ENCODE data around the gene DCP1B.

DCP1B gene

DNA sequence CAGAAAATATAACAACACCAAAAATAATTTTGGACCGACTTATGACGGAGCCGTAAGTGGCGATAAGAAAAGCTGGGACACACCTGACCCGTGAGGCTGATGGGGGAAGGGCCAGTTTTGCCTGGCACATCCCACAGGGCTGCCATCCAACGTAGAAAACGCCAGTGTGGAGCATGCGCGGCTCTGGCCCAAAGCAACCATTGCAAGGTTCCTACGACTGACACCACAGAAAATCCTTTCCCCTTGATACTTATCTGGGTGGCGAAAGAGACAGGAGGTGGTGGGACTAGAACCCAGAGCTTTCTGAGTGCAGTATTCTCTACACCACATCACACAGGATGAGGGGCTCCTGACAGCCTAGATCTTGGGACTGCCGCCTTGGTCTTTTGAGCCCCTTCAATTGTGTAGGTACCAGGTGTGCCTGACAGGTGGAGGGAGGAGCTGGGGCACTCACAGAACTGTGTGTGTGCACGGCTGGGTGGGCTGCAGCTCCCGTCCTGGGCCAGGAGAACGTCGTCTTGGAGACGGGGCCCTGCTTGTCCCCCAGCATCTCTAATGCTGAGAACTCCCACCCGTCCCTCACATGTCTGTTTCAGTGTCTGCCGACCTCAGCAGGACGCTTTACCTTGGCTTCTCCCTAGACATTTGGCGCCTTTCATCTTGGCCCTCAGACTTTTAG, 68.4 kb downstream of the DCP1B start:
- no peak for DNase-seq (ENCODE audit: low read depth in 1 of 2, low spot score in 1 of 2)

DNA sequence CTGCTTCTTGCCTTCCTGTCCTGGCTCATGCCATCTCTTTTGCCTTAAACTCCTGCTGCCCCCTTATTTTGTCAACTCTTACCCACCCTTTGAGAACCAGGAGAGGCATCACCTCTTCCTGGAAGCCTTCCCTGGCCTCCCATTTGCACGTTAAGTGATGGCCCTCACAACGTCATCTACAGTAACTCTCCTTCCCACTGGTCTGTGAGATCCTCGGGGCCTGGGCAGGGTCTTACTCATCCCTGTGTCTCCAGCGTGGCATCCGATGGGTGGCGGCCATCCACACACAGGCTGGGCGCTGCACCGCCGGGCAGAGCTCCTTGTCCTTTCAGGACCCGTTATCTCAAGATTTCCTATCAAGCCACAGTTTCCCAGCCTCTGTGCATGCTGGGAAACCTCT, 69.0 kb downstream of the DCP1B start:
- no peak for DNase-seq (ENCODE audit: low read depth in 1 of 2, low spot score in 1 of 2)

DNA sequence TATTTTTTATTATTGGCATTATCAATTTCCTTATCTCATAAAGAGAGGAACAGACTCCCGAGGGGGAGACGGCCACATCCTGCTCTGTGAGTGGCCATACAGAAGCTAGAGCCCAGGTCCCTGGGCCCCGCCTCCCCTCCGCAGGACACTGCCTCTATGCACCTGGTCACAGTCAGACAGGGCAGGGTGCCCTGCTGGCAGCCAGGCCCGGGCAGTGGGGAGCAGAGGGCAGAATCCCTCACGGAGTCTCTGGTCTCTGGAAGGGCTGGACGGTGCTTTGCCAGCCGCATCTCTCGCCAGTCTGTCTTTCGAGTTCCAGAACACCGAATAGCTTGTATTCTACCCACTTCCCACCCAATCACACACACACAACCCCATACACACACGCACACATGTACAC, 69.4 kb downstream of the DCP1B start:
- no peak for DNase-seq (ENCODE audit: low read depth in 1 of 2, low spot score in 1 of 2)

DNA sequence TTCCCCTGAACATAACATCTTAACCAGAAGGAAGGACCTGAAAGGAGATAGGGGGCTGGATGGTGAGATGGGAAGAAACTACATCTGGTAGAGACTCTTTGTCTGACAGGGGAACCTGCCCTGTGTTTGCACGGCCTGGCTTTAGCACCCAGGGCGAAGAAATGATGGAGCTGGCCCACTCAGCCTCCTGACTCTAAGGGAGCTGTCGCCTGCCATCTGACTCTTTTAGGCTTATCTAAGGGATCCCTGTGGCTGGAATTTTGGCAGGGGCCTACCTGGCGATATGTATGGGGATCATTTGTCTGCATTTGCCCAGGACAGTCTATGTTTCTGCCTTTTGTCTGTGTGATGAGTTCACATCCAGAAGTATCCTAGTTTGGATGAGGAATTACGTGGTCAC, 70.2 kb downstream of the DCP1B start:
- DNase-seq (ENCODE audit: low read depth in 1 of 2, low spot score in 1 of 2): no peak

GRCh38 chr12:1933342-1934051, 70.8 kb downstream of the DCP1B start:
- no peak for DNase-seq (ENCODE audit: low read depth in 1 of 2, low spot score in 1 of 2)

DNA sequence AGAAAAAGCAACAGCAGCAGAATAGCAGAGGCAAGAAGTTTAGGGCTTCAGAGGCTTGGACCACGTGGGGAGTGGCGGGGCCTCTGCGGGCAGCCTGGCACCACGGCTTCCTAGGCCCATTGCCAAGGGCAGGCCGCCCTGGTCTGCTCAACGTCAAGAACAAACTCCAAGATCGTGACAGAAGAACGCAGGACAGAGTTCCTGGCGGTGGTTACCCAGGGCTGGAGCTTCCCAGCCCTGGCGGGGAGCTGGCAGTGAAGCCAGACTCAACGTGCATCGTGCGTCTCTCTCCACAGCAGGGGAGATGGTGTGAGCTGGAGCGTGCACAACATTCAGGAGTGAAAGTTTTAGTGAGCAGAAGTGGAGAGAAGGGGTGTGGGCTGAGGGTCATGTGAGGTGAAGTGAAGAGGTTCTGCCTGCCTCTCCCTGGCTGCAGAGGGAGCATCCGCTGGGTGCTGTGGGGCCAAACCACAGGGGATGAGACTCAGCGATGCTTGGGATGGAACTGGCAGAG, 71.9 kb downstream of the DCP1B start:
- DNase-seq (ENCODE audit: low read depth in 1 of 2, low spot score in 1 of 2): no peak

DNA sequence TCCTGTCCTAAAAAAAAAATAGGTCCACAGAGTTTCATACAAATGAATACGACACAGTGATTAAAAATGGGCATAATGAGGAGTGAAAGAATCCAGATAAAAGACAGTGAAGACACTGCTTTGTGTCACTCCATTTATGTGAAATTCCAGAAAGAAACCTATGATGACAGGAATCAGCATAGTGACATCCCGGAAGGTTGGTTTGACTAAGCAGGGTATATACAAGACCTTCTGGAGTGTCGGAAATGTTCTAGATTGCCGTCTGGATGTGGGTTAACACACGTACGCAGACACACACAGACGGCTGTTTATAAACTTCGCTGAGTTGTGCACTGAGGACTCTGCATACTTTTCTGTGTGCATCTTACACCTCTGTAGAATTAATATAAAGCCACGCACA, 72.6 kb downstream of the DCP1B start:
- DNase-seq (ENCODE audit: low read depth in 1 of 2, low spot score in 1 of 2): no peak

- no peak for DNase-seq (ENCODE audit: low read depth in 1 of 2, low spot score in 1 of 2)
Measured at GRCh38 chr12:1930803-1931597, 73.3 kb downstream of the DCP1B start.

DNA sequence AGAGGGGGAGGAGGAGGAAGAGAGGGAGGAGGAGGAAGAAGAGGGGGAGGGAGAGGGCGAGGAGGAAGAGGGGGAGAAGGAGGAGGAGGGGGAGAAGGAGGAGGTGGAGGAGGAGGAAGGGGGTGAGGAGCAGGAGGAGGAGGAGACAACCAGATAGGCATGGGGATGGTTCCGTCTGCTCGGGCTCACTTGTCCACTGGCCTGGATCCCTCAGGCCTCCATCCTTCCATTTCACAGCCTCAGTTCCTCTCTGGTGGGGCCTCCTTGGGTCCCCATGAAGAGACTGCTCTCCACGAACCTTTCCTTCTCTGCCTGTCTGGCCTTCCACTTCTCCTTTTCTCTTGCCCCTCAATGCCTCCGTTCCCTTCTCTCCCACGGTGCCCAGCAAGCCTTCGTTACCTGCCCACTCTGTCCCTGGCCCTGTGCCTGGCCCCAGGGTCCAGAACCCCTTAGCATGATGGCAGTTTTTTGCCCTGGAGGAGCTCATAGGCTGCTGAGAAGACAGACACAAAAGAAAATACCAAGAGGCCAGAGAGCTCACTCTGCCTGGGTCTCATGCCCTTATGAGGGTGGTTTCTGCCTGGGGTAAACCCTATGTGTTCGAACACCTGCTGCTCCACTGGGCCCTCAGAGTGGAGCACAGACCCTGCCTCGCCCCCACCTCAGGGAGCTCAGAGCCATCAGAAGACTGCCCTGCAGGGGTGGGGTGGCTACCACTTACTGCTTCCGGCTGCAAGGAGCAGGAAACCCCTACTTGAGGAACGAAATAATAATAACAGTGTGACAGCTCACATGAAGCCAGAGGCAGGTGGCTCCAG, 74.1 kb downstream of the DCP1B start:
- no peak for DNase-seq (ENCODE audit: low read depth in 1 of 2, low spot score in 1 of 2)

- no peak for DNase-seq (ENCODE audit: low read depth in 1 of 2, low spot score in 1 of 2)
Measured at GRCh38 chr12:1929241-1929984, 74.8 kb downstream of the DCP1B start.

GRCh38 chr12:1928439-1929121, 75.7 kb downstream of the DCP1B start:
- DNase-seq (ENCODE audit: low read depth in 1 of 2, low spot score in 1 of 2): no peak

GRCh38 chr12:1927751-1928351, 76.4 kb downstream of the DCP1B start:
- no peak for DNase-seq (ENCODE audit: low read depth in 1 of 2, low spot score in 1 of 2)

DNA sequence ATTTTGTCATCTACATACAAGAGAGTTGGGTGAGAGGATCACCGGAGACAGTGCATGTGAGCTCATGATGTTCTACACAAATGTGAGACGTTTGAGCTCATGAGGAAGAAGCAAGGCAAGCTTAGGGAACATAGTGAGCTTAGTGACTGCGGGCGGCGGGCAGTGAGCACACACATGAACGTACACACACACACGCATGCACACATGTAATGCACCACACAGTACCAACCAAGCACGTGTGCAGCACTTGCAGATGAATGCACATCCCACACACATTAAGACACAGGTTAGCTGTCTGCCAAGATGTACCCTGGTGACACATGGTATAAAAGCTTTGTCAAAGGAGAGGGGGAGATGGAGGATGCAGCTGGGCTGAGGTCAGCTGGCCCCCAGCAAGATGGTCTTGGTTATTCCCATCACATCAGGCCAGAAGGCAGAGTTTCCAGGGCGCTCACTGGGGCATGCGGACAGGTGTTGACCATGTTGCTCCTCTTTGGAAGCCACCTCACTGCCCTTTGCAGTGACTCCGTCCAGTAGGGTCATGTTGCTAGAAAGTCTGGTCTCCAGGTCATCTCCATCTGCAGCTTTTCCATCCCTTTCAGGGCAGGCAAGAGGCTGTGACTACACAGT, 77.1 kb downstream of the DCP1B start:
- no peak for DNase-seq (ENCODE audit: low read depth in 1 of 2, low spot score in 1 of 2)

GRCh38 chr12:1926251-1926657, 78.0 kb downstream of the DCP1B start:
- no peak for DNase-seq (ENCODE audit: low read depth in 1 of 2, low spot score in 1 of 2)

DNA sequence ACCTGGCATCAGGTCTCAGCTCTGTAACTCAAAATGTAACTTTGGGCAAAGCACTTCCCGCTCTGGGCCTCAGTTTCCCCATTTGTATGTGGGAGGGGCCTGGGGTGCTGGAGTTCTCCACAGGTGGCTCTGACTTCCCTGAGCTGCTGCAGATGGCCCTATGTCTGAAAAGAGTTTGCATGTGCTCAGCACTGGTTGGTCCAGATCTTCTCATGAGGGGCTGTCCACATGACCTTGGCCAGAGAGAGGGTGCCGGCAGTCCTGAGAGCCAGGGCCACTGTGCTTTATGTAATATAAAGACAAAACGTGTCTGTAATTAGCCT, 78.6 kb downstream of the DCP1B start:
- DNase-seq (ENCODE audit: low read depth in 1 of 2, low spot score in 1 of 2): no peak

GRCh38 chr12:1924996-1925683, 79.1 kb downstream of the DCP1B start:
- no peak for DNase-seq (ENCODE audit: low read depth in 1 of 2, low spot score in 1 of 2)

DNA sequence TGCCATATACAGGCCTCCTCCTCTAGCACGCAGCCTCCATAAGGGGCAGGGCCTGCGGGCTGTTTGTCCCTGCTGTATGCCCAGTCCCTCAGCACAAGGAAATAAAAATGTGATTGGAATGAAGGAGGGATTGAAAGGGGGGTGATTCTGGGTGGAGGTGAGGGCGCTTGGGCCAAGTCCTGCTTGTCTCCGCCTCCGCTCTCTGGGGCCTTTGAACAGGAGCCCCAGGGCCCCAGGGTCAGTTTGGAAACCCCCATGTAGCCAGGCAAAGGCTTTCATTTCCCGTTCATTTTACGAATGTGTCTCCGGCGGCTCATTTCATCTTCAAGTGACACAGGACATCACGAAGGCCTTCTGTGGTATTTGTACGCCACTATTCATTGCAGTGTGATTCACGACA, 81.3 kb downstream of the DCP1B start:
- DNase-seq (ENCODE audit: low read depth in 1 of 2, low spot score in 1 of 2): no peak

- no peak for DNase-seq (ENCODE audit: low read depth in 1 of 2, low spot score in 1 of 2)
Measured at GRCh38 chr12:1922075-1922709, 82.1 kb downstream of the DCP1B start.
